ENCODE measurements around the gene GLIS1.

GRCh38 chr1:53598966-53599365, 140.0 kb downstream of the GLIS1 start:
- TF ChIP-seq, protein P1, sequence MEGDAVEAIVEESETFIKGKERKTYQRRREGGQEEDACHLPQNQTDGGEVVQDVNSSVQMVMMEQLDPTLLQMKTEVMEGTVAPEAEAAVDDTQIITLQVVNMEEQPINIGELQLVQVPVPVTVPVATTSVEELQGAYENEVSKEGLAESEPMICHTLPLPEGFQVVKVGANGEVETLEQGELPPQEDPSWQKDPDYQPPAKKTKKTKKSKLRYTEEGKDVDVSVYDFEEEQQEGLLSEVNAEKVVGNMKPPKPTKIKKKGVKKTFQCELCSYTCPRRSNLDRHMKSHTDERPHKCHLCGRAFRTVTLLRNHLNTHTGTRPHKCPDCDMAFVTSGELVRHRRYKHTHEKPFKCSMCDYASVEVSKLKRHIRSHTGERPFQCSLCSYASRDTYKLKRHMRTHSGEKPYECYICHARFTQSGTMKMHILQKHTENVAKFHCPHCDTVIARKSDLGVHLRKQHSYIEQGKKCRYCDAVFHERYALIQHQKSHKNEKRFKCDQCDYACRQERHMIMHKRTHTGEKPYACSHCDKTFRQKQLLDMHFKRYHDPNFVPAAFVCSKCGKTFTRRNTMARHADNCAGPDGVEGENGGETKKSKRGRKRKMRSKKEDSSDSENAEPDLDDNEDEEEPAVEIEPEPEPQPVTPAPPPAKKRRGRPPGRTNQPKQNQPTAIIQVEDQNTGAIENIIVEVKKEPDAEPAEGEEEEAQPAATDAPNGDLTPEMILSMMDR (IDR thresholded peaks at IDR 0.05), result no peak
- no peak for TF ChIP-seq POLR2A (IDR thresholded peaks at IDR 0.05)

Measured in heart left ventricle (tissue), 13 donors.